Neuronal stem cell (in vitro differentiated cells): Measurements from ENCODE around the gene AIP.

Source experiments
- DNase-seq: peaks from one replicate; pipeline ENCODE4 v3.0.0-alpha.2; 2013; ENCODE audit warnings: low spot score
- H2AFZ ChIP-seq: one replicate; pipeline ENCODE4 v1.6.1; 2013; ENCODE audit warnings: mild to moderate bottlenecking, low read length, inconsistent platforms
- H2AK5ac ChIP-seq: 2 replicates; pipeline ENCODE4 v1.6.1; 2013; ENCODE audit warnings: low read depth, mild to moderate bottlenecking, inconsistent platforms, low read length, moderate library complexity, mixed read lengths
- H2BK120ac ChIP-seq: 2 replicates; pipeline ENCODE4 v1.6.1; 2013; ENCODE audit warnings: low read depth, mild to moderate bottlenecking, inconsistent platforms, low read length, moderate library complexity, mixed read lengths
- H2BK12ac ChIP-seq: one replicate; pipeline ENCODE4 v1.6.1; 2013; ENCODE audit warnings: low read length, inconsistent platforms
- H2BK15ac ChIP-seq: 2 replicates; pipeline ENCODE4 v1.6.1; 2013; ENCODE audit warnings: mild to moderate bottlenecking, low read length, inconsistent platforms, mixed read lengths
- H2BK5ac ChIP-seq: one replicate; pipeline ENCODE4 v1.6.1; 2013; ENCODE audit warnings: inconsistent platforms, mild to moderate bottlenecking, low read length, moderate library complexity
- H3K14ac ChIP-seq: one replicate; pipeline ENCODE4 v1.6.1; 2013; ENCODE audit warnings: low read length, inconsistent platforms
- H3K18ac ChIP-seq: 2 replicates; pipeline ENCODE4 v1.6.1; 2013; ENCODE audit warnings: low read length, inconsistent platforms
- H3K23ac ChIP-seq: 2 replicates; pipeline ENCODE4 v1.6.1; 2013; ENCODE audit warnings: low read depth, mild to moderate bottlenecking, mixed read lengths, low read length, inconsistent platforms; ENCODE audit not compliant: poor library complexity
- H3K27ac ChIP-seq: replicated peaks from 3 replicates; pipeline ENCODE4 v1.5.1; 2013; ENCODE audit warnings: low read length, inconsistent platforms
- H3K27me3 ChIP-seq, 3 experiments: 2 replicates each; pipeline ENCODE4 v1.6.1; 2013; ENCODE audit warnings: low read length in 3 of 3, mild to moderate bottlenecking in 2 of 3, inconsistent platforms in 1 of 3, low read depth in 1 of 3, mixed read lengths in 1 of 3, moderate library complexity in 1 of 3; ENCODE audit not compliant: control insufficient read depth in 3 of 3, insufficient read depth in 3 of 3
- H3K36me3 ChIP-seq, 2 donors: replicated peaks in 1 of 2; 2 replicates each; pipeline ENCODE4 v1.6.1; 2013; ENCODE audit warnings: low read length in 2 of 2; ENCODE audit not compliant: control insufficient read depth in 2 of 2, insufficient read depth in 2 of 2
- H3K4ac ChIP-seq: 2 replicates; pipeline ENCODE4 v1.6.1; 2013; ENCODE audit warnings: inconsistent platforms, mild to moderate bottlenecking, low read length, moderate library complexity
- H3K4me1 ChIP-seq, 2 donors: 1 replicate in 1 of 2; 2 replicates in 1 of 2; pipeline ENCODE4 v1.6.1; 2013; ENCODE audit warnings: low read length in 2 of 2, low read depth in 1 of 2; ENCODE audit not compliant: control insufficient read depth in 2 of 2, insufficient read depth in 1 of 2
- H3K4me2 ChIP-seq: one replicate; pipeline ENCODE4 v1.6.1; 2013; ENCODE audit warnings: mild to moderate bottlenecking, low read length, inconsistent platforms; ENCODE audit not compliant: insufficient read depth, poor library complexity, severe bottlenecking
- H3K4me3 ChIP-seq, 2 donors: 2 replicates each; pipeline ENCODE4 v1.5.1; 2013; ENCODE audit warnings: low read length in 2 of 2, mild to moderate bottlenecking in 2 of 2, inconsistent platforms in 1 of 2, moderate library complexity in 1 of 2
- H3K79me1 ChIP-seq: one replicate; pipeline ENCODE4 v1.6.1; 2013; ENCODE audit warnings: low read depth, mild to moderate bottlenecking, inconsistent platforms, low read length, moderate library complexity
- H3K9ac ChIP-seq: one replicate; pipeline ENCODE4 v1.6.1; 2013; ENCODE audit warnings: mild to moderate bottlenecking, low read depth, low read length, inconsistent platforms; ENCODE audit not compliant: poor library complexity
- H3K9me3 ChIP-seq, 2 donors: replicated peaks in 1 of 2; 2 replicates each; pipeline versions ENCODE3 to v1.6.1; 2013; ENCODE audit warnings: low read length in 2 of 2, mild to moderate bottlenecking in 2 of 2, inconsistent platforms in 1 of 2, low read depth in 1 of 2, mixed read lengths in 1 of 2, moderate library complexity in 1 of 2; ENCODE audit not compliant: control insufficient read depth in 2 of 2, insufficient read depth in 1 of 2
- H4K8ac ChIP-seq: one replicate; pipeline ENCODE4 v1.6.1; 2013; ENCODE audit warnings: low read depth, mild to moderate bottlenecking, inconsistent platforms, low read length, moderate library complexity
- H4K91ac ChIP-seq: one replicate; pipeline ENCODE4 v1.6.1; 2013; ENCODE audit warnings: low read length, low read depth, mild to moderate bottlenecking, inconsistent platforms; ENCODE audit not compliant: poor library complexity
- WGBS, 2 donors: extraction: QIAGEN DNeasy Blood & Tissue Kit; methylation state at CpG; one replicate each; pipeline ENCODE4 v1.1.7; 2013; ENCODE audit warnings: missing lambda C conversion rate in 2 of 2, mixed read lengths in 1 of 2; ENCODE audit not compliant: insufficient read length in 2 of 2, insufficient replicate concordance in 1 of 2; ENCODE audit errors: extremely low coverage in 2 of 2; 5-methylcytosine and 5-hydroxymethylcytosine counted together

The AIP gene

DNA sequence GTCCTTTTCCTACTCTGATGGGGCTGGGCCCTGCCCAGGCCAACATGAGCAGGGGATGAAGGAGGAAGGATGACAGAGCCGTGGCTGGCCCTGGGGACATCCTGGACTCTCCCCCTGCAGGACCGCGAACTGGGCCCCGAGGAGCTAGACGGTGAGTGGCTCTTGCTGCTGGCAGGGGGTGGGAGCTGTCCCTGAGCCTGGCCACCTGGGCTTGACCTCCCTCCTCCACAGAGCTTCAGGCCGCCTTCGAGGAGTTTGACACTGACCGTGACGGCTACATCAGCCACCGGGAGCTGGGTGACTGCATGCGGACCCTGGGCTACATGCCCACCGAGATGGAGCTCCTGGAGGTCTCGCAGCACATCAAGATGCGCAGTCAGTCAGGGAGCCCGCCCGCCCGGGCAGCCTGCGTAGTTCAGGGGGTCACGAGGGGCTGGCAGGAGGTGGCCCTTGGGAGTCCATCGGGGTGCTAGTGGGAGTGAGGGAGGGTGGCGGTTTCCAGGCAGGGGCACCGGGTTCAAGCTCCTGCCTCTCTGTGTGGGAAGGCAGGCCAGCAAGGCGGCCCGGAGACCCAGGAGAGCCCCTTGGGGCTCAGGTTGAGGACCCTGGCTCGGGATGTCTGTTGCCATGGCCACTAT, 26.6 kb upstream of the AIP start:
- peak overlapping the region; percentile 45 for H2AFZ ChIP-seq
- no peak overlapping the region for H2BK12ac ChIP-seq
- no peak overlapping the region for H3K23ac ChIP-seq
- no peak overlapping the region for H3K4me2 ChIP-seq
- no peak overlapping the region for H4K91ac ChIP-seq
- H3K14ac ChIP-seq: no peak overlapping the region
- no peaks in the 10 kb centered on the region for H3K27me3 ChIP-seq
- DNase-seq: no peak
- H2BK15ac ChIP-seq: no peak overlapping the region
- peak overlapping the region; percentile 81 for H2AK5ac ChIP-seq
- H2BK5ac ChIP-seq: no peak overlapping the region
- no peak overlapping the region for H3K9ac ChIP-seq
- peaks cover 0 to 5% of the 10 kb centered on the region in 2 donors for H3K4me1 ChIP-seq
- H3K4ac ChIP-seq: no peak overlapping the region
- no peak overlapping the region for H3K27ac ChIP-seq
- H2BK120ac ChIP-seq: no peak overlapping the region
- no CpG with 5 or more reads among the region's 25 CpGs for WGBS, 2 donors
- no peaks in the 10 kb centered on the region for H3K9me3 ChIP-seq
- H3K36me3 ChIP-seq: no peaks in the 10 kb centered on the region
- H3K18ac ChIP-seq: peak overlapping the region; percentile 57
- H3K4me3 ChIP-seq: no peak overlapping the region
- H4K8ac ChIP-seq: no peak overlapping the region
- H3K79me1 ChIP-seq: peaks cover 2% of the 10 kb centered on the region

- Histone ChIP-seq H2AFZ (no peak overlapping the region), H2BK15ac (no peak overlapping the region), H2BK120ac (no peak overlapping the region), H3K14ac (no peak overlapping the region), H3K36me3 (no peaks in the 10 kb centered on the region), H3K27ac (no peak overlapping the region), H3K27me3 (no peaks in the 10 kb centered on the region), H2BK5ac (no peak overlapping the region), H4K8ac (no peak overlapping the region), H3K9me3 (no peaks in the 10 kb centered on the region), H4K91ac (no peak overlapping the region), H3K4me2 (no peak overlapping the region), H2AK5ac (peak overlapping the region; percentile 21), H3K18ac (peak overlapping the region; percentile 48), H3K23ac (no peak overlapping the region), H3K79me1 (peaks cover 2% of the 10 kb centered on the region), H3K4me3 (no peak overlapping the region), H3K4me1 (no peaks in the 10 kb centered on the region), H2BK12ac (no peak overlapping the region), H3K9ac (no peak overlapping the region), H3K4ac (no peak overlapping the region)
- no CpG with 5 or more reads among the region's 12 CpGs for WGBS, 2 donors
- DNase-seq: no peak
Observed at GRCh38 chr11:67457453-67457852, 25.4 kb upstream of the AIP start.

GRCh38 chr11:67458266-67458665, 24.6 kb upstream of the AIP start:
- Histone ChIP-seq H3K9ac (no peak overlapping the region), H3K18ac (no peak overlapping the region)

DNA sequence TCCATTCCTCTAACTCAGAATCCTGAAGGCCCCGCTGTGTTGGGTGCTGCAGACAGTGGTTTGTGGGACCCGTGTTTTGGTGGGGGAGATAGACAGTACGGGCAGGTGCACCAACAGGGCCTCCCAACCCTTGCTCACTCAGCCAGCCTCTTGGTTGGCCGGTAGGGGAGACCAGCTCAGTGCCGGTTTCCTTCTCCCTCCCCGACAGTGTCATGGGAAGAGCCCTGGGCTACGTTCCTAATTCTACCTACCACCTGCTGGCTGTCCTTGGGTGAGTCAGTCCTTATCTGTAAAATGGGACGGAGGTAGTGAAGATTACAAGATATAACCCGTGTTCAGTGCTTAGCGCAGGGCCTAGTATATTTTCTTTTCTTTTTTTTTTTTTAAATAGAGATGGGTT, 19.6 kb upstream of the AIP start:
- H2BK15ac ChIP-seq: no peak overlapping the region
- no peak overlapping the region for H4K8ac ChIP-seq
- no peak overlapping the region for H2BK12ac ChIP-seq
- H2AFZ ChIP-seq: no peak overlapping the region
- H2BK120ac ChIP-seq: no peak overlapping the region
- H3K4me2 ChIP-seq: no peak overlapping the region
- peaks cover 7 to 11% of the 10 kb centered on the region in 2 donors for H3K4me1 ChIP-seq
- no peak overlapping the region for H3K4ac ChIP-seq
- no peaks in the 10 kb centered on the region for H3K27me3 ChIP-seq
- peaks cover 0 to 11% of the 10 kb centered on the region in 2 donors for H3K36me3 ChIP-seq
- no peak overlapping the region for H3K9ac ChIP-seq
- no peak overlapping the region for H3K14ac ChIP-seq
- H3K18ac ChIP-seq: no peak overlapping the region
- H2BK5ac ChIP-seq: no peak overlapping the region
- no CpG with 5 or more reads among the region's 10 CpGs for WGBS, 2 donors
- peaks cover 5% of the 10 kb centered on the region for H3K79me1 ChIP-seq
- no peak for DNase-seq
- H3K27ac ChIP-seq: no peak overlapping the region
- H3K9me3 ChIP-seq: peaks cover 0 to 1% of the 10 kb centered on the region in 2 donors
- H4K91ac ChIP-seq: no peak overlapping the region
- no peak overlapping the region for H3K4me3 ChIP-seq
- H3K23ac ChIP-seq: no peak overlapping the region
- no peak overlapping the region for H2AK5ac ChIP-seq

More at GRCh38 chr11:67458266-67458665, 24.6 kb upstream of the AIP start:
- Histone ChIP-seq H2BK15ac (no peak overlapping the region), H3K27me3 (no peaks in the 10 kb centered on the region), H2AK5ac (no peak overlapping the region), H2BK12ac (no peak overlapping the region), H3K4me2 (no peak overlapping the region), H4K91ac (no peak overlapping the region), H3K9me3 (no peaks in the 10 kb centered on the region), H2BK120ac (no peak overlapping the region), H3K27ac (no peak overlapping the region), H3K36me3 (peaks cover 0 to 3% of the 10 kb centered on the region in 2 donors), H3K14ac (no peak overlapping the region), H3K4me1 (no peaks in the 10 kb centered on the region), H3K79me1 (peaks cover 2% of the 10 kb centered on the region), H3K4me3 (no peak overlapping the region), H3K4ac (no peak overlapping the region), H2BK5ac (no peak overlapping the region), H2AFZ (no peak overlapping the region), H3K23ac (no peak overlapping the region), H4K8ac (no peak overlapping the region)
- WGBS, 2 donors: no CpG with 5 or more reads among the region's 19 CpGs
- DNase-seq: no peak
